HCT116 (cell line): ENCODE measurements around the gene RGSL1.

Source experiments
- CTCF ChIP-seq, 3 experiments: fragments of 200-600 bp in 1 of 3; sonication (generic) in 1 of 3; IDR thresholded peaks in 2 of 3; conservative IDR thresholded peaks in 1 of 3; 2 replicates each; pipeline ENCODE4 v1.5.1; 2012 to 2017; ENCODE audit warnings: low read depth in 2 of 3, low read length in 2 of 3, antibody characterized with exemption in 1 of 3, borderline replicate concordance in 1 of 3, control low read depth in 1 of 3, mild to moderate bottlenecking in 1 of 3, mixed read lengths in 1 of 3, mixed run types in 1 of 3, moderate library complexity in 1 of 3; ENCODE audit not compliant: insufficient read depth in 1 of 3
- EZH2 ChIP-seq: fragments of 200-600 bp; sonication (generic); IDR thresholded peaks from 2 replicates; pipeline ENCODE4 v1.6.1; 2017; ENCODE audit warnings: antibody characterized with exemption, mixed run types
- POLR2AphosphoS5 ChIP-seq: IDR thresholded peaks from 2 replicates; pipeline ENCODE4 v1.6.1; 2011; ENCODE audit warnings: mild to moderate bottlenecking, low read depth, low read length, moderate library complexity

DNA sequence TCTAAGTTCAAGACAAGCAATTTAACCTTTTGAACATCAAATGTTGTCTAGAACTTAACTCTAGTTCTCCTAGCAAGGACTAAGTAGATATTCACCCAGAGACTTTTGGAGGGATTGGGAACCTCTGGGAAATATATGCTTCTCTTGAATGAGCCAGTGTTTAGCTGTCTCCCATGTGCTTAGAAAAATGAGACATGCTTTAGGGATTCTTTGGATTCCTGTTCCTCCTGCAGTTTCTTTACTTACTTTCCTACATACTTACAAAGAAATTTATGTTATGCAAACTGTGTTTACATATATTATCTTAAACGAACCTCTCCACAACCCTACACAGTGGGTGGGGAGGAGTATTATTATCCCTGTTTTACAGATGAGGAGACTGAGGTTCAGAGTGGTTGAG, 99.9 kb downstream of the RGSL1 start:
- no peak for TF ChIP-seq CTCF (IDR thresholded peaks at IDR 0.05 in 2 of 3, conservative IDR thresholded peaks at IDR 0.05 in 1 of 3; ENCODE audit: borderline replicate concordance in 1 of 3, insufficient read depth in 1 of 3, low read depth in 2 of 3, low read length in 2 of 3)
- TF ChIP-seq EZH2 = no peak
- TF ChIP-seq POLR2AphosphoS5 = no peak
